HG03432 (cell line): ENCODE measurements around the gene SAMD4A.
"Not testable (repeated sequence)": the region's sequence is repeated elsewhere in the genome, so short reads cannot be mapped to it uniquely, and the experiment has no call there.

Experiments used
- ATAC-seq: cut with Tn5 transposase; IDR thresholded peaks from one replicate; pipeline ENCODE4 v1.9.1; 2021; ENCODE audit warnings: mild to moderate bottlenecking, moderate library complexity; ENCODE audit not compliant: unreplicated experiment

Gene SAMD4A

DNA sequence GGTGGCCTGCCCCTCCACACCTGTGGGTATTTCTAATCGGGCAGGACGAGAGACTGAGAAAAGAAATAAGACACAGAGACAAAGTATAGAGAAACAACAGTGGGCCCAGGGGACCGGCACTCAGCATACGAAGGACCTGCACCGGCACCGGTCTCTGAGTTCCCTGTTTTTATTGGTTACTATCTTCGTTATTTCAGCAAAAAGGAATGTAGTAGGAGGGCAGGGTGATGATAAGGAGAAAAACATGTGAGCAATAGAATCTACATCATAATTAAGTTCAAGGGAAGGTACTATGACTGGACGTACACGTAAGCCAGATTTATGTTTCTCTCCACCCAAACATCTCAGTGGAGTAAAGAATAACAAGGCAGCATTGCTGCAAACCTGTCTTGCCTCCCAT, 185.7 kb downstream of the SAMD4A start:
- ATAC-seq = not testable (repeated sequence)

DNA sequence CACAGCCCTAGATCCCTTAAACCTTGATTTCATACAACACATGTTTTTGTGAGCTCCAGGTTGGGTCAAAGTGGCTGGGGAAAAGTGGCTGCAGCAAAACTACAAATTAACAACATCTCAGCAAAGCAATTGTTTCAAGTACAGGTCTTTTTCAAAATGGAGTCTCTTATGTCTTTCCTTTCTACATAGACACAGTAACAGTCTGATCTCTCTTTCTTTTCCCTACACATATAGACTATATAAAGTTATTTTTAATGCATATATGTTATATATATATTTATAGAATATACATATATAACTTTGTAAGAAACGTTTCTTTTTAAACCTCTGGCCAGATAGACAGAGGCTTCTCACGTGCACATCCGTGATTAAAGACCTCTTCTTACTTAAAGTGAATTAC, 186.5 kb downstream of the SAMD4A start:
- ATAC-seq = not testable (repeated sequence)

DNA sequence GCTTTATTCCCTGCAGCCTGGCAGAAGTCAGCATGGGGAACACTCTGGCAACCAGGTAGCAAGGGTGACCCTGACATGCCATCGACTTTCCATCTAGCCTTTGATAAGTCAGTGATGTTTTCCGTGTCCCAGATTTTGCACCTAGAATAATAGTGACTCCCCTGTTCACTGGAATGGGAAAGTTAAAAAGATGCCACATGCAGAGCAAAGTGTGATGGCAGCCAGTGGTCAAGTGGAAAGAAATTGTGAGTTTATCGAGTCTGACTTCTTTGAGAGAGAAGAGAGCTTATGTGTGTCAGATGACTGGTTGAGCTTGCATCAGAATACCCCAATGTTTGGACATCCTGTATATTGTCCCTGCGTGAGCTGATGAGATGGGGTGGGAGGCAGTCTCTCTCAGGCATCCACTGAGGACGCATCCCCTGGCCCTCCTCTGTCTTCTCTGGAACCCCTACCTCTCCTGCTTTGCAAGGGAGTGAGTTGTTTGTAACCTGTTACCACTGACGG, 187.2 kb downstream of the SAMD4A start:
- no peak for ATAC-seq

DNA sequence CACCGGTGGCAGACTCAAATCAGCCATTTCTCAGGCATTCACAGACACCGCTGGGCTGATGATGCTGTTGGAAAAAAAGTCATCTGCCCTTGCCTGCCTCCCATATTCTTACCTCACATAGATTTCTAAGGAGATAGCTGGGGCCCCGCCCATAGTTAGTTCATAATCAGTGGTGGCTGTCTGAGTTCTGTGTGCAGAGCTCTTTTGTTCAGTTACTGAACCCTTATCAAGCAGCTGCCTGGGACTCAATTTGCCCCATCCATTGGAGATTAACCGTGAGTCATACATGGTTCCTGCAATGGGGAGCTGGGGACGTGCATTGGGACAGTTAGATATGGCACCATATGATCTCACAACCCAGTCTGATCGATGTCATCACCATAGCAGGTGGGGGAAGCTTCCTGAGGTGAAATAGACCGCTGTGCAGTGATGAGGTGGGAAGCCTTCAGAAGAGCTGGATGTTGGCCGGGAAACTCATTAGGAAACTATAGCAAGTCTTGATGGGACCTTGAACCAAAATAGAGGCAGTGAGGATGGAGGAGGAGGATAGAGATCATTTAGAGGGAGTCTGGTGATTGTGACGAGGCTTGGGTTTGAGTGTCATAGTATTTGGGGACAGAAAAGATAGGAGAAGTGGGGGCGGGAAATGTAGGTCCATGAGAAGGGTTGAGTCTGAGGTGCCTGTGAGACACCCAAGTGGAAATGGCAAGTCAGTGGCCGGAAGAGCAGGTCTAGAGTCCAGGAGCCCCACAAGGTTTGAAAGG, 187.9 kb downstream of the SAMD4A start:
- ATAC-seq = no peak

DNA sequence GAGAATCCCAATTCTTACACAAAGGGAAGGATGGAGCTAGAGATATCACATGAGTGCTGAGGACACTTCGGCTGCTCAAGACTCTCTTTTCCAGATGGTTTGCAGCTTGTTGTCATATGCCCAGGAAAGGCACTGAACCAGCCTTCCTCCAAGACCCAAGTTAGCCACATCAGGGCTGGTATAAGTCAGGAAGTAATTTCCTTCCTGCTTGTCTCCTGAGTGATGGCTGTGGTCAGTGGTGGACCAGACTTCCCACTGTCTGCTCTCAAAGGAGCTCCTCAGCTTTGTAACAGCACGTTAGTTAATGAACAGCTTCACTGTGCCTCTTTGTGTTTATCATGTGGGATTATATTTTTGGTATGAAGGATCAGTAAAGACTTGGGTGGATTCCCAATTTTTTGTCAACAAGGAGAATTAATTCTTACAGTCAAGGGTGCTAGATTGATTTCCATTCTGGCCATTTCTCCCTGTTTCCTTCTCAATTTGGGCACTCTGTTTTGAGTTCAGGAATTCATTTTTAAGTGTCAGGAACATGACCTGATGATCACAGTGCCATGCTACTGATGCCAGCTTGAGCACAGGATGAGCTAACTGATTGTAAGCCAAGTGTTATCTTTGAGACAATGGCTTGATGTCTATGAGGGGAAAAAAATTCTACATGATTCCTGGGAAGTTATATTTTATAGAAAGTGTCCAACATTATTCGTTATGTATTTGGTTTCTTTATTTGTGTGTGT, 189.9 kb downstream of the SAMD4A start:
- no peak for ATAC-seq

DNA sequence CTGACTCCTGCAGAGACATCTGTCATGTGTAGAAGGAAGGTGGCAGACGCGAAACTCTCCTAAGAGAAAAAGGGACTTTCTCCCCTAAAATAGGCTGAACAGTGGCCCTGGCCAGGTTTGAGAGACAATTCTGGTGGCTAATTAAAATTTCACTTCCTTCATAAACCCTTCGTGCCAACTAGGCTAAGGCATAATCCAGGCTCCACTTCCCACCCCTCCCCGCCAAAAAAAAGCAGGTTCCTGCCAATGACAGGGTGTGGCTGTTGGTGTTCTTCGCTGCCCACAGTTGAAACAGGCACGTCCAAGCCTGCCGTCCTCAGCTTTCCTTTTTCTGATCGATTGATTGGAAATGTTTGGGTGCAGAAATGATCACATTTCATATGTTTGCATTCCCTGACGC, 191.1 kb downstream of the SAMD4A start:
- no peak for ATAC-seq

DNA sequence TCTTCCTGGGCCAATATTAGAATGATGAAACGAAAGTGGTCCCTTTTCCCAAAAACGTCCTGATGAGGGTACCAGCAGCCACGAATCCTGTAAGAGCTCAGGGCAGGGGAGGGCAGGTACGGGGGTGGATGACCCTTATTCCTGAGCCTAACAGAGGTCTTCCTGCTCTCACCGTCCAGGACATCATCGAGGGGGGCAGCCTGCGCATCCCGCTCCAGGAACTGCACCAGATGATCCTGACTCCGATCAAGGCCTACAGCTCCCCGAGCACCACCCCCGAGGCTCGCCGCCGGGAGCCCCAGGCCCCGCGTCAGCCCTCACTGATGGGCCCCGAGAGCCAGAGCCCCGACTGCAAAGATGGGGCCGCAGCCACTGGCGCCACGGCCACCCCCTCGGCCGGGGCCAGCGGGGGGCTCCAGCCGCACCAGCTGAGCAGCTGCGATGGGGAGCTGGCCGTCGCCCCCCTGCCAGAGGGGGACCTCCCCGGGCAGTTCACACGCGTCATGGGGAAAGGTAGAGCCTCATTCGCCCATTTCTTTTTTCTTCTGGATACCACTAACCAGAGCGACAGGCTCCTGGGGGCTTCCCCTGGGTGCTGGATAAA, 193.2 kb downstream of the SAMD4A start:
- ATAC-seq = no peak

DNA sequence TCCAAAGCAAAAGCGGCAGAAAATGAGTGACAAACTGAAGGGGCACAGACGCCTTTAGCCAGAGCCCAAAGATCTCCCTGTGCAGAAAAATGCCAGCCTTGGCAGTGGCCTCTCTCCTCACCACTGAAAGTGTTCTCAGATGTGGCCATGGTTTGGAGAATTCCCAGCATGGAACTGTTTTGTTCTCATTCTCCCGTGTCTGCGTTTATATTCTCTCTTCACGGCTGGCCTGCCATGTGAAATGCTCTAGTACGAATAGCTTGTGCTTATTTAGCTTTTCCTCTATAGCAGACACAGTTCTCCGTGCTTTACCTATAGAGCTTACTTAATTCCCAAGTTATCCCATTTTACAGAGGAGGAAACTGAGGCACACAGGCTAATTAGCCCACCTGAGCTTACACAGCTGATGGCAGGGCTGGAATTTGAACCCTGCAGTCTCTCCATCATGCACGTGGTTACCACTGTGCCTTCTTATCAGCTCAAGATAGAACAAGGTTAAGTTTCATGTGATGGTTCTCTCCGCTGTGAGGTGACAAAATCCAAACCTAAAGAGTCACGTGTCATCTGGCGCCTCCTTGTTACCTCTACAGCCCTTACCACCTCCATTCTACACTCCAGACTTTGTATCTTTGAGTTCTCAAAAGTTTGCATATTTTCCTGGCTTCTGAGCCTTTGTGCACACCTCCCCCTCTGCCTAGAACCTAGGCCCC, 194.1 kb downstream of the SAMD4A start:
- no peak for ATAC-seq

DNA sequence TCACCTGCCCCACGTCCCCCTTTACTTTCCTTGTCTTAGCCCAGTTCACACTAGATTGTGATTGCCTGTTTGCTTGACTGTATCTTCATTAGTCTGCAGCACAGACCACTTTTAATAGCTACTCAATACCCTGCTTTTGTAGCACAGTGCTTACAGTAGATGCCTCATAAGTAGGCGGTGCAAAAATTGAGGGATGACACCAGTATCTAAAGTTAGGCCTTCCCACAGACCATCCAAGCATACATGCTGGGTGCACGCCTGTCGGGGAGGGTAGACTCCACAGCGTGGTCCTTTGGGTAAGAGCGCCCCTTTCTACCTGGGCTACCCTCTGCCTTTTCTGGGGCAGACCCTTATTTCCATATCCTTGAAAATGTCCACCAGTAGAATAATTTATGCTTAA, 194.9 kb downstream of the SAMD4A start:
- ATAC-seq = no peak

DNA sequence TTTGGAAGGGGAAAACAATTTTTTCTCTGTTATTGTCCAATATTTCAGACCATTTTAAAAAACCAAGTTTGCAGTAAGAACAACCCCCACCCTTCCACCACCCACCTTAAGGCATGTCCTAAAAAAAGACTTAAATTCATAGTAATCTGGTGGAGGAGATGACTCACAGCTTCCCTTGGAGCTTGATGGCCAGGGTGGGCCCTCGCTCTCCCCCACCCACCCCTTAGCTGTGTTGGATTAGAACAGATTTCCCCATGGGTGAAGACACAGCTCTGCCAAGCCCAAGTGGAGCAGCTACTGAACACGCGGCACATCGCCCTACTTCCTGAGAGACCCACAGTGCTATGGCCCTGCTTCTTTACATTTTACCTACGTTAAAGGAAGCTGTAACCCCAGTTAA, 195.4 kb downstream of the SAMD4A start:
- no peak for ATAC-seq

DNA sequence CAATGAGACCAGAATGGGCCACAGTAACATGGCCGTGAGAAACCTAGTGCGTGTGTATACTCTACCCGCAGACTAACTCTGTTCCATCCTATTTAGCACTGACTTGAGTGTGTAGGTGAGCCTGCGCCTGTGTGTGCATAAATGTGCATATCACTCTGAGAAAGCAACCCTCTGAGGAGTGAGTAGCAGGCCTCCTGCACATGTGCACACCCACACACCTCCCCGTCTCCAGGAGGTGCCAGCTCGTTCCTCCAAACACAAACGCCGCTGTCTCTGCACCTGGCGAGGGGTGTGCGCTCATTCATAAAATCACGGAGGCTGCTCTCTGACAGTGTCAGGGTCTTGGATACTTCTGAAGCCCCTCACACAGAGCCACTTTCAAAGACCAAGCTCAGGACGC, 196.8 kb downstream of the SAMD4A start:
- ATAC-seq = no peak

DNA sequence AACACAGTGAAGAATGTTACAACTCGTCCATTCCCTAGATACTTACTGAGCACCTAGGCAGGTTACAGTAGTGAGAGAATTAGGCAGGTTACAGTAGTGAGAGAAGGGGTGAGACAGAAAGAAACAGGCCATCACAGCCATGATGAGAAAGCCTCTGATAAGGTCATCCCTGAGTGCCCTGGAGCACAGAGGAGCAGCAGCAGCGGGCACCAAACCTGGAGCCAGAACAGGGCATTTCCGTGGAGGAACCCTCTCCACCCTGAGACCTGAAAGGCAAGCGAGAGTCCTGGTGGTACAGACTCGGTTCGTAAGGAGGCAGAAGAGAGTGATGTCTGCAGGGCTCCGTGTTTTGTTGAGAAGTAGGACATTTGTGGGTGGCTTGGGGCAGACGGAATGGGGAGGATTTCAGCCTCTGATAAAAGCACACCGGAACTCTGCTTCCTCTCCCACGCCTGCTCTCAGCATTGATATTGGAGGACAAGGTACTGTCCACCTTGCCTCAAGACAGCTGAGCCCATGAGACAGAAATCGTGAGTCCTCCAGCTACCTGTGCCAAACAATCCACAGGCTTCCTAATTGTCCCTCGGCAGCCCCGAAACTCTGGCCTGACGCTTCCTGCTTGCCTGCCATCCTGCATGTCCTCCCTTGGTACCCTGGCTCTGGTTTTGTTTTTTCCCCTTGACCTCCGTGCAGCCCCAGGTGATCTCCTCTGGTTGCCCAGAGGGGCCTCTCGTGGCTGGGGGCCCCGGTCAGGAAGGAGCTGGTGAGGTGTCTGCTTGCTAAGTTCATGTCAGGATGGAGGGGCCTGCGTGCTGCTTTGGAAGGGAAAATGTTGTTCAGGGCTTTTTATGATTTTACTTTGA, 199.6 kb downstream of the SAMD4A start:
- no peak for ATAC-seq

DNA sequence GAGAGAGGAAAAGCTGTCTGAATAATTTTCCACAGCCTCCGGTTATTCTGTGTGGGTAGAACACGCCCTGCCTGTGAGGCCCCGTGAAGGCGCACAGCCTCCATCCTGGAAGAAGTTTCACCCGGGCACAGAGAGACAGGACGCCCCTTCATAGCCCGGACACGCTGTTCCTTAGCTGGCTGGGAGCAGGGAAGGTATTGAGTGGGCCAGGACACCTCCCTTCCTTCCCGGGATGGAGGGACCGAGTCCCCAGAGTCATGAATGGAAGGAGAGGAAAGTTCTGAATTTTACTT, 200.2 kb downstream of the SAMD4A start:
- ATAC-seq = no peak

DNA sequence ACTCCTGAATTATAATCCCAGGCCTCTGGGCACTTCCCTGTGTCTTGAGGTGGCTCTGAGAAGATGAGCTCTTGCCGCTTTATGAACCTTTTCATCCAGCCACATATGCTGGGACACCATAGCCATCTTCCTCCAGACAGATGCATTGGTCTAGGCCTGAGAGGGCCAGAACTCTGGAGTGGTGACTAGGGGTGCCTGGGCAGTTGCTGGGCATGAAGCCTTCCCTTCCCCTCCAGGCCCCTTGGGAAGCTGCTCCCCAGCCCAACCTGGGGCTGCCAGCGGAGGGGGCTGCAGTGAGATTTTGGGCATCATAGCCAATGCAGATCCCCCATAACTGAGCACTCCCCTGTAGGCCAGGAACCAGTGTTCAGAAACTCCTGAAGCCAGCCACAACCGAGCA, 200.5 kb downstream of the SAMD4A start:
- ATAC-seq = no peak

DNA sequence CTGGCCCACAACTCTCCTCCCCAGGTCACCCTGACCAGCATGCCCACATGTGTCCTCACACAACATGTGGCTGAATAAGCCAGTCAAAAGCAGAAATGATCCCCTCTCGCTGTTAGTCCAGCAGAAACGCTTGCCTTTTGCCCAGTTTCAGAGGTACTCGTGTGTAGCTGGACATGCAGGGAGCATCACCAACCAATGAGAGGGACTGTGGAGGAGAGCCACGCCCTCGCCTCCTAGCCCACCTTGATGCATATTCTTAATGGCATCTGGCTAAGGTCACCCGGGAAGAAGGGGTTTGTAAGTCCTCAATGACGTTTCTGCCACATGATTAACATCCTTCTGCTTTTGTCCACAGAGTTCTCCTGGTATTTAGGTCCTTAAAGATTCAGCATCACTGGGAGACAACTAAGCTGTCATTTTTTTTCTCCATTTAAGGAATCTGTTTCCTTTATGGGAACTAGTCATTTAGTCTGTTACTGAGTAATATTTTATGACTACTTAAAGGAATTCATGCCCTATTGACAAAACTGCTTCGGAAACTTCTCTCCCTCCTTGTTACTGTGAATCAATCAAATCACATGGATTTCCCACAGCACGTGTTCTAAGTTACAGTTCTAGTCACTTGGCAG, 201.7 kb downstream of the SAMD4A start:
- no peak for ATAC-seq

DNA sequence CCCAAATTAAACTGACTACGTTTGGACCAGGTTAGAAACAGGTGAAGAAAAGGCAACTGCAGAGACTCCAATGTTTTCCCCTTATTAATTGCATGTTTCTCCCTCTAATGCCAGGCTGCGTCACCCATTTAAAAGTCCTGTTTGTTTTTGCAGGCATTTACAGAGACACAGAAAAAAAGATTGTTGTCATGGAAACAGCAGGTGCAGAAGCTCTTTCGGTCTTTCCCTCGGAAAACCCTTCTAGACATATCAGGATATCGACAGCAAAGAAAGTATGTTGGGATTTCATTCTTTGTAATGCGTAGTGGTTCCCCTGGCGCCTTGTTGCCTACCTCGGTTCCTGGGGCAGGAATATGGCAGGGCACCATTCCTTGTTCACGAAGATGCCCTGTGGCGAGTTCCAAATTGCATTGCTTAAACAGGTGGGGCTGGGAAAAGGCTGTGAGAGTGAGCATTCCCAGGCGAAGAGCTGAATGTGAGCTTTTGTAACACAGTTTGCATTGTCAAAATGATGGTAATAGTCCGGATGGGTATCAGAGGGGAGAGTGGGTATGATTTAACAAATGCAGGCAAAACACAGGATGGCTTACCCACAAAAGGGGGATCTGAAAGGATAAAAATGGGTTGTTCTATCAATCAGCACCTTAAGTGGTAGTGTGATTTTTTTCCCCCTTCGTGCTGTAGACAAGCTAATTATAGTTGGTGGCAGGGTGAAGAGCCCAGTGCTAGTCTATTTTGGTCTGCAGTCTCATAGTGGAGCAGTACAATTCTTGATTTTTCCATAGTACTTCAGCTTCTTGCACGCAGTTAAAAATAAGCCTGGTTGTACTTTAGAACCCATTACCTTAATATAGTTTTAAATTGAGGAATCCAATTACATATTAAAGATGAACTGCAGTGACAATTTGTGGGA, 203.3 kb downstream of the SAMD4A start:
- no peak for ATAC-seq

DNA sequence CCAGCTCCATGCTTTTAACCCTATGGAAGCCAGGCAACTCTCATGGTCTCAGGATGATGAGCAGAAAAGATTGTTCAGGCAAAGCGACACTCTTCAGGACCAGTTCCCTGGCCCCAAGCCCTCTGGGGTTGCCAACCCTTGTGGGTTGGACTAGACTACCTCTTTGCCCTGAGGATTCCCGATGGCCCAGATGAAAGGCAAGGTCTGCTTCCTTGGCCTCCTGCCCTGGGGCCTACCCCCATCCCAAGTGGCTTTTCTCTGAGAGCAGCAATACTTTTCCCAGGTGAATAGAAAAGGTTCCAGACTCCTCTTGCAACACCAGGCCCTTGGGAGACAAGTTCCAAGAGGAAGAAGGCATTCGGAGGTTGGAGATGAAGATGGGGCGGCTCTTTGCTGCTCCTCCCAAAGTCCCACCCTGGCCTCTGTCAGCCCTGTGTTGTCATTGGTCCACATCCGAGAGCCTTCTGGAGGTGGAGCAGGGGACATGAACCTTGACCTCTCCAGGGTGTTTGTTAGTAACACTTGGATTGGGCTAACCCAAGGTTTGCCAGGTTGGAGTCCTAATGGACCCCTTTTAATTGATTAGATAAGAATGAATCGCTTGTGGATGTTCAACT, 204.6 kb downstream of the SAMD4A start:
- no peak for ATAC-seq

DNA sequence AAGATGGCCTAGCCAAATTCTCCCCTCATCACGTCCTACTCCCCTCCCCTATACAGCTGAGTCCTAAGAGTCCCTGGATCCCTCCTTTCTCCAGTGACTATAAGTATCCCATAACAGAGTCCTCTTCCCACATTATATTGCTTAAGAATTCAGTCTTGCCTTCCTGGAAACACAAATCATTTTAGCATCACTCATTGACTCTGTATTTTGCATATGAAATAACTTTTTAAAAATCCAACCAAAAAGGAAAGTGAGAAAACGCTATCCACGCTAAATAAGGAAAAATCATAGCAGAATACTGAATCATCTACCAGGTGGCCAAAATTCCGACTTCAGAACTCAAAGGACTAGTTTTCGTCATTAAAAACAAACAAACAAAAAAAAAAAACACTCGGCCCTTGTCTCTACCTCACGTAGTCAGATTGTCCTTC, 205.5 kb downstream of the SAMD4A start:
- no peak for ATAC-seq
